Frontal cortex (tissue), 4 donors: ENCODE data around the gene CCDC82. TPM values are rescaled to one million over a fixed set of nuclear protein-coding genes. Genes with fewer than 3 reads are reported as not detected.

Source experiments
- DNase-seq, 2 donors: peaks; one replicate each; pipeline ENCODE4 v3.0.0; 2012; ENCODE audit warnings: low spot score in 2 of 2
- FAIRE-seq: peaks from 2 replicates; lab custom pipeline; 2012; peaks lifted over from hg19 to GRCh38; lab: Jason Lieb, UNC
- total RNA-seq: library from RNA; depleted of rRNA; stranded (reverse); fragments of >200 nt; gene quantifications from one replicate; pipeline ENCODE4 v1.2.3, GENCODE V29; 2014
- donor health status: control.
- donor health status: control.
- donor health status: control.

CCDC82 gene
- total RNA-seq, 1 donor from 2014 or later: 50.5 TPM

GRCh38 chr11:96332126-96332771 is 57.5 kb downstream of the CCDC82 start:
- FAIRE-seq (no peak), DNase-seq (no peak)

DNA sequence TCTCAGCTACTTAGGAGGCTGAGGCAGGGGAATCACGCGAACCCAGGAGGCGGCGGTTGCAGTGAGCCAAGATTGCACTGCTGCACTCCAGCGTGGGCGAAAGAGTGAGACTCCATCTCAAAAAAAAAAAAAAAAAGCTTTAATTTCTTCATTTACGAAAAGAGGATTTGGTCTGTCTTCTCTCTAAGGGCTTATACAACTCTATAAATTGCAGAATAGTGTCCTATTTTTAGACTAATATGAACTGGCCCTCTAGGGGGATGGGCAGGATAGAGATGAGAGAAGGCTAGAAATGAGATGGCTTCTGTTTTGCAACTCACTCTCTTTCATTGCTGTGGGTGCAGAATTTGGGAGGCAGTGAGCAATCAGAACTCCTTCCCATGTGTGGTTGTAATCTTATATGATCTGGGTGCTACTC is 58.0 kb downstream of the CCDC82 start:
- FAIRE-seq (no peak), DNase-seq (no peak)

DNA sequence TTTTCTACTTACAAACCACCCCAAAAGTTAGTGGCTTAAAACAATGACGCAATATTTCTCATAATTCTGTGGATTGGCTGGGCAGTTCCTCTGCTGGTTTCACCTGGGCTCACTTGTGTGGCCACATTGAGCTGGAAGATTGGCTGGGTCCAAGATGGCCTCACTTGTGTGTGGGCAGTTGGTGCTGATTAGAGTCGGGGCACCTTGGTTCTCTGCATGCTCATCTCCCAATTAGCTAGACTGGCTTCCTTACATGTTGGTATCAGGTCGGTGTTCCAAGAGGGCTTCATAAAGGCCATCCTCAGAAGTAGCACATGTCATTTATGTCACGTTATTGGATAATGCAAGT is 59.2 kb downstream of the CCDC82 start:
- DNase-seq: no peak
- FAIRE-seq: no peak

DNA sequence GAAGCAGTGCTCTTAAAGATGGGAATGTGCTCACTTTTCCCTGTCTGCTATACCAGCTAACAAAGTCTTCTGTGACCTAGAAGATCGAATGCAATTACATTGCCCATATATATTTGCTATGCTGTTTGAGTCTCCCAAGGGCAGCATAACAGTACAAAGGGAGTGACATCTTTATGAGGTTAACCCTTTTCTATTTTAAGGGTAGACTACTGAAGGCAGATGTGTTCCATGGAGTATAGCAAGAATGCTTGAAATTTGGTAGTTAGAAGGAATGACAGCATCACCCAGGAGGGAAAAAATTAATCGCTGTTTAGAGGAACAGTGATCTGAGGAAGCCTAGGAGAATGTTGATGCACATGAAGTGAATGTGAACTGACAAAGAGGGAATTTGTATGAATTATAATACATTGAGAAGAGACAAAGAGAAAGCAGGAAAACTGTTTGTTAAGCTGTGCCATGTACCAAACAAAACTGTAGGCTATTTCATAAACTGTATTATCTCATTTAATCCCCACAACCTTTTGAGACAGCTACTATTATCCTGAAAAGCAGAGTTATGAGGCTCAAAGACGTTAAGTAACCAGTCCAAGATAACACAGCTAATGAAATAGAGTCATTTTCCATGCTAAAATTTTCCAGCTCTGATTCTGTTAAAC is 59.7 kb downstream of the CCDC82 start:
- DNase-seq (no peak), FAIRE-seq (no peak)

GRCh38 chr11:96329419-96329818 is 60.3 kb downstream of the CCDC82 start:
- no peak for FAIRE-seq

GRCh38 chr11:96328395-96329010 is 61.2 kb downstream of the CCDC82 start:
- no peak for FAIRE-seq
- no peak for DNase-seq

More at GRCh38 chr11:96329419-96329818, 60.3 kb downstream of the CCDC82 start:
- DNase-seq: no peak

- FAIRE-seq (no peak), DNase-seq (no peak)
Measured at GRCh38 chr11:96326959-96327358, 62.8 kb downstream of the CCDC82 start.

GRCh38 chr11:96324912-96325311 is 64.8 kb downstream of the CCDC82 start:
- DNase-seq (no peak), FAIRE-seq (no peak)

GRCh38 chr11:96323642-96323985 is 66.1 kb downstream of the CCDC82 start:
- no peak for FAIRE-seq
- no peak for DNase-seq

DNA sequence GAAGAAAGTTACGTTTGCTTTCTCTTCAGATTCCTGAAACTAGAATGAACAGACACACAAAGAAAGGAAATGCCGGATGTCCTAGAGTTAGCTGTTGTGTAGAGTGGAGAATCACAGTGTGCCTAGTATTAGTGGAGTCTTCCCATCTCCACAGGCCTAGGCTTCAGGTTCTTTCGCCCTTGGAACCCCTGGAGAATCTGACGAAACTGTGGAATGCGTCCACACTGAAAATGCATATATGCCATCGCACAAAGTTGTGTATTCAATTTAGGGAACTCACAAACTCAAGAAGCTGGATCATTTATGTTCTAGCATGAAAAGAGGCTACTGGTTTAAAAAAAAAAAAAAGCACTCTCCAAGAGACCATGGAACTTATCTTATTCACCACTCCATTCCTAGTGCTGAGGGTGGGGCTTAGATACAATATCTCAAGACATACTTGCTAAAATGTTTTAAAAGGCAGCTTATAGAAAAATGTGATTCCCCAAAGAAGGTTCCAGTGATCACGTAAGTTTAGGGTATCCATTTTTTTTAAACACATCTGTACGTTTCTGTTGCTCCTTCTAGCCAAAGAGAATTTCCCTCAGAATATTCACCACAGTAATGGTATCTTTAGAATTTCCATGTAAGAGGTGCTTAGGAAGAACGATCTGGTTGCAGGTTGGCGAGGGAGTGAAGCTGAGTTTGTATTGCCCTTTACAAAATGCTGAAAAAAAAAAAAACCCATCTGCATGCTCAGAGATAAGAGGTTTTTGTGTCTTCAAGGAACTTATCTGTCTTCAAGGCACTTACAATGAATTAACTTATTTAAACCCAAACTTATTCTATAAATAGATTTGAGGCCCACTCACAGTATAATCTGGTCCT is 66.7 kb downstream of the CCDC82 start:
- no peak for FAIRE-seq

GRCh38 chr11:96321091-96321490 is 68.6 kb downstream of the CCDC82 start:
- no peak for FAIRE-seq
- no peak for DNase-seq

More for the DNA sequence above, 66.7 kb downstream of the CCDC82 start:
- DNase-seq: no peak

DNA sequence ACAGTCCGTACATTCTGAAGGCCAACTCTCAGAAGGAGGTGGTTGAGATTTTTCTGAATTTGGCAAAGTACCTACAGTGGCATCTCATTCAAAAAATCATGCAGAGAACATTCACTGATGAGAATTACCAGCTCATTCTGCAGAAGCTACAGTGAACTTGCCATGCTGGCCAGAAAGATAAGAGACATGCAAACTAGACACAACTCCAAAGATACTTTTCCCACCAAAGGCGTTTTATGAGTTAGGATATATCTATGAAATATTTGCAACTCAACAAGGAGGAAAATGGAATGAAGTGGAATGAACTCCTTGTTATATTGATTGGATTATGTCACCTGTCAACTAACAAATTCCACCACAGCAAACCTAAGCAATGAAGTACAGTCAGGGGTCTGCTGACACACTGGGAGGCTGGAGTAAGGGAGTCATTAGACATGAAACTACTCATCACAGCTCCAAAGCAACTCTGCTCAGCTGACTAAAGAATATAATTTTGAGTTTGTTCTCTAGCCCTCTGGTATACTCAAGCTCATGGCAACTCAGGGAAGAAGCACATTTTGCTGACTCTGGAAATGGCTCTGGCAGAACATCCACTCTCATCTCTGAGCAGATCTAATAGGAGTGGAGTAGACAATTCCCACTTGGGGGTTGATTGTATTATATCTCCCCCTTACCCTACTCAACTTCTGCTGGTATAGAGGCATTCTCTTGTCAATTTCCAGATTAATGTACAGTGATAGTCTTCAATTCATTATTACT is 69.6 kb downstream of the CCDC82 start:
- no peak for FAIRE-seq
- no peak for DNase-seq

GRCh38 chr11:96318850-96319249 is 70.9 kb downstream of the CCDC82 start:
- DNase-seq: no peak
- FAIRE-seq: no peak

DNA sequence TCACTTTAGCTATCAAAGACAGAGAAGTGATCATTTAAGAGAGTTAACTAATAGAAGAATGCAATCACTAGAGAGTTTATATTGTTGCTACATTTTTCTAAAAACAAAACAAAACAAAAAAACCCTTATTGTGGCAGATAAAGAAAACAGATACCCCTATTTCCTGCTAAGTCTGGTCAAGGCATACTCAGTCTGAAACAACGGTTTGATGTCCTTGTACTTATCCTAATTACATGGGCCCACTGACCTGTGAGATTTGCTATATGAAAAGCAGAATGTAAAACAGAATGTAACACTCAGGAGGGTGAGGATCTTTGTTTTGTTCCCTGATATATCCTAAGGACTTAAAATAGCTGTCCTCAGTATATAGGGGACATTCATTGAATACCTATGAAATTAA is 71.3 kb downstream of the CCDC82 start:
- FAIRE-seq (no peak), DNase-seq (no peak)

GRCh38 chr11:96317985-96318384 is 71.7 kb downstream of the CCDC82 start:
- DNase-seq (no peak), FAIRE-seq (no peak)

GRCh38 chr11:96317571-96317970 is 72.1 kb downstream of the CCDC82 start:
- no peak for DNase-seq
- no peak for FAIRE-seq

DNA sequence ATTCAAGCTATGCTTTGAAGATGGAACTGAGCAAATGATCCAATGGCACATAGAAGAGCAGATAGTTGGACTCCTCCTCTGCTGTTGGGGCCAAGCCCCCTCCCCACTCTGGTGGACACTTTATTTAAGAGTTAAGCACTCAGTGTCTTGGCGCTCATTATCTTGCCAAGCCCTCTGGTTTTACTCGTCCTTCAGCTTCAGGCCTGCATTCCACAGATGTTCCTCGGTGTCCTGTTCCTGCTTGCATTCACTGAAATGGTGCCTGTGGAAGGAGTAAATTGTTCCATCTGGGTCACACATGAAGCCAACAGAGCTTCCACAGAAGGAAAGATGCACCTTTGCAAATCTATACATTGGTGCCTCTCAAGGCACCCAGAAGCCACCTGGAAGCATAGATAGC is 72.8 kb downstream of the CCDC82 start:
- DNase-seq (no peak), FAIRE-seq (no peak)

DNA sequence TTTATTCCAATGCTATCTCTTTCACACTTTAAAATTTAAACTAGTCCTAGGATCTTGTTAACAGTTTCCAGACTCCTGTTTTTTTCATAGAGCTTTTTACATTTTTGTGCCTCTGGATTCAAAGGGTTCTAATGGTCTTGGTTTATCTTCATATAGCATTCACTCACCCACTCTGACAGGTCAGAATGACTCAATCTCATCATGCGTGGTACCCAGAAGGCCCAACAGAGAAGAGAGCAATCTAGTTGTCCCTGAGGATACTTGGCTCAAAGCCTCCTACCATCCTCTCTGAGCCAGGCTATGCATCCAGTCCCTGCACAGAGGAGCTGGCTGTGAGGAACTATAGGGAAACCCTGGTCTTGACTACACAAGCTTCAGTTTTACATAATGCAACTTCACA is 74.2 kb downstream of the CCDC82 start:
- no peak for DNase-seq
- FAIRE-seq: no peak

GRCh38 chr11:96314326-96315020 is 75.2 kb downstream of the CCDC82 start:
- DNase-seq: no peak
- FAIRE-seq: no peak
